IPS-NIHi7 (cell line): ENCODE results near the gene MAST1.
"Not testable (repeated sequence)": the region's sequence is repeated elsewhere in the genome, so short reads cannot be mapped to it uniquely, and the experiment has no call there.

Experiments used
- DNase-seq: peaks from one replicate; pipeline ENCODE4 v3.0.0; 2012; ENCODE audit warnings: mixed read lengths; ENCODE audit errors: extremely low spot score

The MAST1 gene

DNA sequence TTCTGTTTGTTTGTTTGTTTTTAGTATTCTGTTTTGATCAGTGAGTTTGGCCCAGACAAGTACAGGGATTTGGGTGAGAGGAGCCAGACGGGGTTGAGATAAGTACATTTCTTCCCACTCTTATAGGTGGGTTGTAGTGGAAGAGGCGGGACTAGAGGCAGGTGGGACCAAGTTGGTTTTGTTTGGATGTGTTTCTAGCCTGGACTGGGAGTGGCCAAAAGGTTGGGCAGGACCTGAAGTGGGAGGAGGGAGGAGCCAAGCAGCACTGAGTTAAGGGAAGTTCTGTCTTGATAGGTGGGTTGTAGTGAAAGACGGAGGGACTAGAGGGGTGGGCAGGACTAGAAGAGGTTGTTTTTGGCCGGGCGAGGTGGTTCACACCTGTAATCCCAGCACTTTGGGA lies 33.9 kb downstream of the MAST1 start:
- DNase-seq: no peak

DNA sequence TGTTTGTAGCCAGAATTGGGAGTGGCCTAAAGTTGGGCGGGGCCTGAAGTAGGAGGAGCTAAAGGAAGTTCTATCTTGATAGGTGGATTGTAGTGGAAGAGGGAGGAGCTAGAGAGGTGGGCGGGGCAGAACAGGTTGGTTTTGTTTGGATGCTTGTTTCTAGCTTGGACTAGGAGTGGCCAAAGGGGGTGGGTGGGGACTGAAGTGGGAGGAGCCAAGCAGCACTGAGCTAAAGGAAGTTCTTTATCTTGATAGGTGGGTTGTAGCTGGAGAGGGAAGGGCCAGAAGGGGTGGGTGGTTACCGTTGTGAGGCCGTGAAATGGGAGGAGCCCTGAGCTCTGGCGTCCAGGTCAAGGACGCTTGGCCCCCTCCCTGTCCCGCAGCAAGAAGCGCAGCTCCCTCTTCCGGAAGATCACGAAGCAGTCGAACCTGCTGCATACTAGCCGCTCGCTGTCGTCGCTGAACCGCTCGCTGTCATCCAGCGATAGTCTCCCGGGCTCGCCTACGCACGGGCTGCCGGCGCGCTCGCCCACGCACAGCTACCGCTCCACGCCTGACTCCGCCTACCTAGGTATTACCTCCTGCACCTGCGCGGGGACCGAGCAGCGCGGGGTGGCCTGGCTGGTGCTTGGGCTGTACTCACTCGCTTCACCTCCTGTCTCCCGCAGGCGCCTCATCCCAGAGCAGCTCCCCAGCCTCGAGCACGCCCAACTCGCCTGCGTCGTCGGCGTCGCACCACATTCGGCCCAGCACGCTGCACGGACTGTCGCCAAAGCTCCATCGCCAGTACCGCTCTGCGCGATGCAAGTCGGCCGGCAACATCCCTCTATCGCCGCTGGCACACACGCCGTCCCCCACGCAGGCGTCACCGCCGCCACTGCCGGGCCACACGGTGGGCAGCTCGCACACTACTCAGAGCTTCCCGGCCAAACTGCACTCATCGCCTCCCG lies 34.9 kb downstream of the MAST1 start:
- peak; percentile 80 for DNase-seq

GRCh38 chr19:12873891-12874745 lies 35.8 kb downstream of the MAST1 start:
- no peak for DNase-seq

DNA sequence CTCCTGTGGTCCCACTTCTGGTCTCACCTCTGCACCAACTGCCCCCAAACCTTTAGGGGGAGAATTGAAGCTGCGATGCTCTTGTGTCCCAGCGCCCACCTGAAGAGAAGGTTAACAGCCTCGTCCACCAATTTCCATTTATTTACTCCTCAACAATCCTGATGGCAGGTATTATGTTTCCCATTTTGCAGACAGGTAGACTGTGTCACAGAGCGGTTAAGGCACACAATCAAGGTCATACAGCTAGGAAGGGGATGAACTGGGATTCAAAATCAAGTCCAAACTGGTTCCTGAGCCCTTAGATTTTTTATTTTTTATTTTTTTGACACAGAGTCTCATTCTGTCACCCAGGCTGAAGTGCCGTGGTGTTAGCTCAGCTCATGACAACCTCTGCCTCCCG lies 36.8 kb downstream of the MAST1 start:
- DNase-seq: no peak

DNA sequence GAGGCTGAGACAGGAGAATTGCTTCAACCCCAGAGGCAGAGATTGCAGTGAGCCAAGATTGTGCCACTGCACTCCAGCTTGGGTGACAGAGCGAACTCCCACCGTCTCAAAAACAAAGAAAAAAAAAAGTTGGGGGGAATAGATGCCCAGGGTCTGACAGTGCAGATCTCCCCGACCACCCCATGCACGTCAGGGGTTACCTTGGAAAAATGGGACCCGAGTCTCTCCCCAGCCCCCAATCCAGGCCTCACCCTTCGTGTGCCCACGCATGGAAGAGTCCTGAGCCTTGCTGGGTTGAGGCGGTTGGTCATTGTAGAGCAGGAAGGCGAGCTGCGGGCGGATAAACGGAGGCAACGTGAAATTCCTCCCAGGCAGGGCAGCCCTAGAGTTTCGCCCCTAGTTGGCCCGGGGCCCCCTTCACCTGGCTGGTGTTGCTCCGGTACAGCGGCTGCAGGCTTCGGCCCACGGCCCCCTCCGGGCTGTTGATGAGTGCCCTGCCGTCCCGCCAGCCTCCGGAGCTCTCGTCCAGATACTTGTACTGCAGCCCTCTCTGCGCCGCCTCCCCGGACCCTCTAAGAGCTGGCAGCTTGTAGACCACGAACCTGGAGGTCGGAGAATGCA lies 42.3 kb downstream of the MAST1 start:
- peak; percentile 40 for DNase-seq

DNA sequence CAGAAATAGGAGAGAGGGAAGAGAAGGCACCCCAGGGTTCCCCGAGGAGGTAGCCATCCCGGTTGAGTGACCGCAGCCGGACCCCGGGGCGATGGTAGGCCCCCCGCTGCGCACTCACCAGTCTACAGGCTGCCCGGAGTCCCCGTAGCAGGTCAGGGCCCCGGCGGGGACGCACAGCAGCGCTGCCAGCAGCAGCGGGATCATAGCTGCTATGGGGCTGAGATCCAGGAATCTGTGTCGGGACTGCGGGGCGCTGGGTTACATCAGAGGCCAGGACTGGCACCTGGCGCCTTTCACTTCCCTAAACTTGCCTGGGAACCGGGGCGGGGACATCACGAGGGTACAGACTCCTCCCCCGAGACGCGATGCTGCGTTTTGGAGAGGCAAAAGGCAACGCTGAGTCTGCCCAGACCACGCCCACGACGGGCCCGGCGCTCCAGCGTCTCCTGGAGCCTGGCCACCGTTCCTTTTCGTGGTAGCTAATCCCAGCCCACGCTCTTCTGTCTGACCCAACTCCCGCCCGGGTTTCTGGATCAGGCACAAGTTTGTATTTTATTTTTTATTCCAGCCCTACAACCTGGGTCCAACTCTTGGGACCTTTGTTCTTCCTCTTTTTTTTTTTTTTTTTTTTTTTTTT lies 43.0 kb downstream of the MAST1 start, which contains the start of gene DNASE2:
Gene DNASE2 (minus strand): TSS at position 278 of the 637 bp plus-strand sequence. CDS start 74 bp downstream, at position 204.
- DNase-seq: peak; percentile 96

DNA sequence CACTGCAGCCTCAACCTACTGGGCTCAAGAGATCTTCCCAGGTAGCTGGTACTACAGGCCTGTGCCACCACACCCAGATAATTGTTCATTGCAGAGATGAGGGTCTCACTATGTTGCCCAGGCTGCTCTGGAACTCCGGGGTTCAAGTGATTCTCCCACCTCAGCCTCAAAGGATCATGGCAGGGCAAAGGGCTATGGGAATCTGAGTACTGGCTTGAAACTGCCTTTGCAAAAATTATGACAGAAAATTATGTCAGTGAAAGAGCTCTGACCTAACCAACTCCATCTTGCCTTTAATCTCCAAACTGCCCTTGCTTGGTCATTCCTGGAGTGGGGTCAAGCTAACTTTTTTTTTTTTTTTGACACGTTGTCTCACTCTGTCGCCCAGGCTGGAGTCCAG lies 44.3 kb downstream of the MAST1 start:
- no peak for DNase-seq

DNA sequence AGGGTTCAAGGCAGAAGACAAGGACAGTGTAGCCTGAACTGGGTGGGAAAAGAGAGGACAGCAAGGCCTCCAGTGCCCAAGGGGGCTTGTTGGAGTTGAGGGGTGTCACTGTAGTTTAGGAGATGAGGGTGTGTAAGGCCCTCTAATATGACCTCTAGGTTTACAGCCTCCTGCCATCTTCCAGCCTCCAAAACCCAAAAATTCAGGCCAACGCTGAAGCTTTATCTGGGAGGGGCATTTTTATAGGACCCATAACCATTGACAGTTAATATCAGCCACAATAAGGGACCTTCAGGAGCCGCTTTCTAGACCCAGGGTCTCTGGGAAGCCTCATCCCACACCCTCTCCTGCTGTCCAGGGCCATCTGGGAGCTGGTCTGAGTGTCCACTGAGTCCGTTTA lies 45.9 kb downstream of the MAST1 start:
- DNase-seq: no peak

- no peak for DNase-seq
Observed at GRCh38 chr19:12884627-12884925, 46.3 kb downstream of the MAST1 start.

- peak; percentile 89 for DNase-seq
Observed at GRCh38 chr19:12884926-12885748, 46.8 kb downstream of the MAST1 start.

DNA sequence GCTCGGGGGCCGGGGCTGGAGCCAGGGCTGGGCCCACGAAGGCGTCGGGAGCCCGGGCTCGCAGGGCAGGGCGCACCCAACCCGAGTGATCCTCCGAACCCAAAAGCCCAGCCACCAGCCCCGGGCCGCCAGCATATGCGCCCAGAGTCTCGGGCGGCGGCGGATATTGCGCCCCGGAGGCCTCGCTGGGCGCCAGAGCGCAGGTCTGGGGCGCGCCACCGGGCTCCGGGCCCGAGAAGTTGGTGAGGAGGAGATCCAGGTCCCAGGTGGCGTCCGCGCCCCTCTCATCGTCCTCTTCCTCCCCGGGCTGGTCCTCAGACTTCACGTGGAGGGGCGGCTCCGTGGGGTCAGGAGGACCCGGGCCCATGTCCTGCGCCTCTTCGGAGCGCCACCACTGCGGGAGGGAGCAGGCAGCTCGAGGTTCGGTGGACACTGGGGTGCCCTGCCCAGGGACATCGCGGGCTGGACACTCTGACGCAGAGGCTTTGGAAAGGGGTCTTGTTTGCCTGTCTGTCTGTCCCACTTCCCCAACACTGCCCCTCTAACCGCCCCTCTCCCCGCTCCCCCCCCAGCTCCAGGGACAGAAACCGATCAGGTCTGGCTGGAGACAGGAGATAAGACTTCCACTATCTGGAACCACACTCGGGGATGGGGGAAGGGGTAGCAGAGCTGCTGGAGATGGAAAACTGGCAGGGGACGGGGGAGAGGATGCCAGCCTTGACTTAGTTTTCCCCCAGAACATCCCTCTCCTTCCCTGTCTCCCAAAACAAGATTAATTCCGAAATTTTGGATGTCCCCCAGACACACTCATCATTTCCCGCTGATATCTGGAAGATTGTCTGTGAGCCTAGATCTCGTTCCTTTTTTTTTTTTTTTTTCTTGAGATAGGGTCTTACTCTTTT lies 47.7 kb downstream of the MAST1 start:
- DNase-seq: peak; percentile 29

- no peak for DNase-seq
Observed at GRCh38 chr19:12886651-12886968, 48.3 kb downstream of the MAST1 start.

- DNase-seq: no peak
Observed at GRCh38 chr19:12886969-12887747, 48.8 kb downstream of the MAST1 start, which contains the start of gene KLF1. KLF1 (minus strand) TSS chr19:12887201; CDS start chr19:12887140, 61 bp downstream.

GRCh38 chr19:12888006-12888603 lies 49.8 kb downstream of the MAST1 start:
- DNase-seq: no peak

DNA sequence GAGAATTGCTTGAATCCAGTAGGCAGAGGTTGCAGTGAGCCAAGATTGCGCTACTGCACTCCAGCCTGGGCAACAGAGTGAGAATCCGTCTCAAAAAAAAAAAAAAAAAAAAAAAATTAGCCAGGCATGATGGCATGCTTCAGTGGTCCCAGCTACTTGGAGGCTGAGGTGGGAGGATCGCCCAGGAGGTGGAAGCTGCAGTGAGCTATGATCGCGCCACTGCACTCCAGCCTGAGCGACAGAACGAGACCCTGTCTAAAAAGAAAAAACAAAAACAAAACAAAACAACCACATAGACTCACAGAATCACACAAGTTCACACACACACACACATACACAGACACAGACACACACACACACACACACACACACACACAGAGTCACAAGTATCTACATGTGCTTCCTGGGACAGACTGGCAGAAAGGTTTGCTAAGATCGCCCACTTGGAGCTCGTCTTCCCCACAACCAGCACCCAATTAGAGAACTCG lies 52.0 kb downstream of the MAST1 start:
- DNase-seq: not testable (repeated sequence)

GRCh38 chr19:12890787-12891552 lies 52.7 kb downstream of the MAST1 start, which contains the start of gene GCDH:
GCDH (plus strand) TSS chr19:12891160; CDS start chr19:12891305, 145 bp downstream.
- DNase-seq: peak; percentile 99

GRCh38 chr19:12891553-12892021 lies 53.3 kb downstream of the MAST1 start:
- no peak for DNase-seq
